Panc1 (cell line): ENCODE results near the gene FXR1. TPM values are rescaled to one million over a fixed set of nuclear protein-coding genes. Genes with fewer than 3 reads are reported as not detected.
"Not testable (repeated sequence)": the region's sequence is repeated elsewhere in the genome, so short reads cannot be mapped to it uniquely, and the experiment has no call there.

Experiments used
- ATAC-seq: fragments of 200-7000 bp; cut with Tn5 transposase; 2 replicates; pipeline ENCODE4 v1.9.1; 2020; ENCODE audit warnings: mild to moderate bottlenecking, moderate library complexity
- BruUV-seq: library from RNA; stranded (reverse); fragments of 400-500 nt; replicated peaks from 2 replicates; lab custom pipeline; 2021; lab: Mats Ljungman, UMichigan
- CTCF ChIA-PET: fragments of 300-600 bp; sonication (Branson Sonifier 250); formaldehyde crosslinking; loops from one replicate; lab custom pipeline; 2022; ENCODE audit warnings: antibody characterized with exemption; lab: Charles Lee
- POLR2A ChIA-PET: fragments of 300-600 bp; sonication (Branson Sonifier 250); formaldehyde crosslinking; loops from one replicate; lab custom pipeline; 2022; ENCODE audit warnings: antibody characterized with exemption; lab: Charles Lee
- DNase-seq: peaks from one replicate; pipeline ENCODE4 v3.0.0-alpha.2; 2010; ENCODE audit warnings: low read depth, low spot score
- H3K27ac ChIP-seq: 2 replicates; pipeline ENCODE4 v1.5.1; 2011; ENCODE audit warnings: mild to moderate bottlenecking, low read length, inconsistent platforms
- H3K27me3 ChIP-seq: fragments of 200-500 bp; sonication (Bioruptor generic); 2 replicates; pipeline ENCODE4 v1.6.0; 2014; ENCODE audit warnings: low read length, inconsistent platforms; ENCODE audit not compliant: control insufficient read depth, insufficient read depth
- H3K36me3 ChIP-seq: fragments of 200-500 bp; sonication (Bioruptor generic); 2 replicates; pipeline ENCODE4 v1.5.1; 2014; ENCODE audit warnings: inconsistent platforms, mild to moderate bottlenecking, low read length, moderate library complexity; ENCODE audit not compliant: control insufficient read depth, insufficient read depth
- H3K4me1 ChIP-seq: 2 replicates; pipeline ENCODE4 v1.5.1; 2011; ENCODE audit warnings: inconsistent platforms, mild to moderate bottlenecking, low read length, moderate library complexity; ENCODE audit not compliant: control insufficient read depth, insufficient read depth
- H3K4me3 ChIP-seq, 2 experiments: 2 replicates each; pipeline ENCODE4 v1.5.1; 2011 to 2012; ENCODE audit warnings: low read depth in 2 of 2, low read length in 2 of 2, mild to moderate bottlenecking in 2 of 2, inconsistent platforms in 1 of 2, moderate library complexity in 1 of 2
- H3K9me3 ChIP-seq: fragments of 200-500 bp; sonication (Bioruptor generic); 2 replicates; pipeline ENCODE4 v1.5.1; 2014; ENCODE audit warnings: low read depth, mild to moderate bottlenecking, inconsistent platforms, low read length, moderate library complexity; ENCODE audit not compliant: control insufficient read depth, insufficient read depth
- POLR2AphosphoS5 ChIP-seq: IDR thresholded peaks from 2 replicates; pipeline ENCODE4 v1.6.1; 2012; ENCODE audit warnings: mild to moderate bottlenecking, low read depth, low read length, moderate library complexity
- SIN3A ChIP-seq: IDR thresholded peaks from 2 replicates; pipeline ENCODE4 v1.6.1; 2012; ENCODE audit warnings: low read depth, mild to moderate bottlenecking, low read length, moderate library complexity, borderline replicate concordance; ENCODE audit not compliant: insufficient read depth
- TCF7L2 ChIP-seq: IDR thresholded peaks from 2 replicates; pipeline ENCODE4 v1.6.1; 2011; ENCODE audit warnings: mild to moderate bottlenecking, low read depth, low read length, inconsistent platforms
- in situ Hi-C: cut with HindIII; loops from 2 replicates; pipeline ENCODE4 v1.10.0; 2016; ENCODE audit warnings: low sequenced_read_pairs, low pct_unique_long_range_greater_than_20kb
- intact Hi-C: fragments of 100-400 bp; cut with micrococcal nuclease; formaldehyde crosslinking; loops from one replicate; pipeline ENCODE4 v1.10.0; 2022; ENCODE audit not compliant: unreplicated experiment
- total RNA-seq: library from RNA; stranded (reverse); gene quantifications from one replicate; pipeline ENCODE4 v1.2.1, GENCODE V29; 2021; ENCODE audit not compliant: unreplicated experiment
- TF ChIP-seq, protein P1 (sequence below): fragments of 450-650 bp; IDR thresholded peaks from 2 replicates; pipeline ENCODE4 v1.5.1; 2017; ENCODE audit warnings: mild to moderate bottlenecking
- TF ChIP-seq, protein P2 (sequence below), 2 experiments: IDR thresholded peaks; 2 replicates each; pipeline ENCODE4 v1.6.1; 2011 to 2012; ENCODE audit warnings: low read depth in 2 of 2, control low read depth in 1 of 2, low read length in 1 of 2, mild to moderate bottlenecking in 1 of 2, moderate library complexity in 1 of 2; ENCODE audit not compliant: insufficient read depth in 1 of 2

FXR1 gene
- total RNA-seq, 1 experiment from 2014 or later, result 180 TPM

DNA sequence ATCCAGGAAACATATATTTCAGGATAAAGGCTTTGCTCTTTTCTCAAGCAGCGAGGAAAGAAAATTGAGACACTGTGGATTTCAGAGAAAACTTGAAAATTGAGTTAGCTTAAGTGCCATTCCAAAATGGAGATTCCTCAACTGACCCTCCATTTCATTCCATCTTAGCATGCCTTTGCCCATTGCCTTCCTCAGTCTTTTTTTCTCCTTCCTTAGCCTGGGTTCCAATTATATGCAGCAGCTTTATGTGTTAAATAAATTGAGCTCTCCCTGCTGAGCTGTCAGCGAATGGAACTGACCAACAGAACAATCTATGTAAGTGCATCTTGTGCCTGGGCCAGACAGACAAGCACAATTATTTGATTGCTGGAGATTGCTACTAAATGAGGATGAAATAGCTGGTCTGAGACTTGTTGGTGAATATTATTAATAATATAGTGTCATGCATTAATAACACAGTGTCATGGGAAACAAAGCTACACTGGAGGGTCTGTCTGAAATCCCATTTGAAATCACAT is 84.0 kb downstream of the FXR1 start:
- TF ChIP-seq TCF7L2 (no peak), POLR2AphosphoS5 (no peak), SIN3A (no peak)
- TF ChIP-seq, protein P1, sequence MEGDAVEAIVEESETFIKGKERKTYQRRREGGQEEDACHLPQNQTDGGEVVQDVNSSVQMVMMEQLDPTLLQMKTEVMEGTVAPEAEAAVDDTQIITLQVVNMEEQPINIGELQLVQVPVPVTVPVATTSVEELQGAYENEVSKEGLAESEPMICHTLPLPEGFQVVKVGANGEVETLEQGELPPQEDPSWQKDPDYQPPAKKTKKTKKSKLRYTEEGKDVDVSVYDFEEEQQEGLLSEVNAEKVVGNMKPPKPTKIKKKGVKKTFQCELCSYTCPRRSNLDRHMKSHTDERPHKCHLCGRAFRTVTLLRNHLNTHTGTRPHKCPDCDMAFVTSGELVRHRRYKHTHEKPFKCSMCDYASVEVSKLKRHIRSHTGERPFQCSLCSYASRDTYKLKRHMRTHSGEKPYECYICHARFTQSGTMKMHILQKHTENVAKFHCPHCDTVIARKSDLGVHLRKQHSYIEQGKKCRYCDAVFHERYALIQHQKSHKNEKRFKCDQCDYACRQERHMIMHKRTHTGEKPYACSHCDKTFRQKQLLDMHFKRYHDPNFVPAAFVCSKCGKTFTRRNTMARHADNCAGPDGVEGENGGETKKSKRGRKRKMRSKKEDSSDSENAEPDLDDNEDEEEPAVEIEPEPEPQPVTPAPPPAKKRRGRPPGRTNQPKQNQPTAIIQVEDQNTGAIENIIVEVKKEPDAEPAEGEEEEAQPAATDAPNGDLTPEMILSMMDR, result no peak
- TF ChIP-seq, protein P2, sequence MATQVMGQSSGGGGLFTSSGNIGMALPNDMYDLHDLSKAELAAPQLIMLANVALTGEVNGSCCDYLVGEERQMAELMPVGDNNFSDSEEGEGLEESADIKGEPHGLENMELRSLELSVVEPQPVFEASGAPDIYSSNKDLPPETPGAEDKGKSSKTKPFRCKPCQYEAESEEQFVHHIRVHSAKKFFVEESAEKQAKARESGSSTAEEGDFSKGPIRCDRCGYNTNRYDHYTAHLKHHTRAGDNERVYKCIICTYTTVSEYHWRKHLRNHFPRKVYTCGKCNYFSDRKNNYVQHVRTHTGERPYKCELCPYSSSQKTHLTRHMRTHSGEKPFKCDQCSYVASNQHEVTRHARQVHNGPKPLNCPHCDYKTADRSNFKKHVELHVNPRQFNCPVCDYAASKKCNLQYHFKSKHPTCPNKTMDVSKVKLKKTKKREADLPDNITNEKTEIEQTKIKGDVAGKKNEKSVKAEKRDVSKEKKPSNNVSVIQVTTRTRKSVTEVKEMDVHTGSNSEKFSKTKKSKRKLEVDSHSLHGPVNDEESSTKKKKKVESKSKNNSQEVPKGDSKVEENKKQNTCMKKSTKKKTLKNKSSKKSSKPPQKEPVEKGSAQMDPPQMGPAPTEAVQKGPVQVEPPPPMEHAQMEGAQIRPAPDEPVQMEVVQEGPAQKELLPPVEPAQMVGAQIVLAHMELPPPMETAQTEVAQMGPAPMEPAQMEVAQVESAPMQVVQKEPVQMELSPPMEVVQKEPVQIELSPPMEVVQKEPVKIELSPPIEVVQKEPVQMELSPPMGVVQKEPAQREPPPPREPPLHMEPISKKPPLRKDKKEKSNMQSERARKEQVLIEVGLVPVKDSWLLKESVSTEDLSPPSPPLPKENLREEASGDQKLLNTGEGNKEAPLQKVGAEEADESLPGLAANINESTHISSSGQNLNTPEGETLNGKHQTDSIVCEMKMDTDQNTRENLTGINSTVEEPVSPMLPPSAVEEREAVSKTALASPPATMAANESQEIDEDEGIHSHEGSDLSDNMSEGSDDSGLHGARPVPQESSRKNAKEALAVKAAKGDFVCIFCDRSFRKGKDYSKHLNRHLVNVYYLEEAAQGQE (IDR thresholded peaks at IDR 0.05; ENCODE audit: insufficient read depth in 1 of 2, low read depth in 2 of 2, low read length in 1 of 2), result no peak
- H3K9me3 ChIP-seq, result no peaks in the 10 kb centered on the region
- intact Hi-C loops (loop anchor here (10.0 kb wide), 1 partner anchor 178 kb away; no protein-coding TSS in a partner anchor), in situ Hi-C loops (no loop called here)
- ATAC-seq (no peak), DNase-seq (no peak)
- no peak overlapping the region for H3K27ac ChIP-seq
- BruUV-seq, result no TSS peak
- H3K36me3 ChIP-seq, result no peaks in the 10 kb centered on the region
- ChIA-PET POLR2A (no interaction called here), CTCF (no interaction called here)
- no peak overlapping the region for H3K4me3 ChIP-seq
- no peaks in the 10 kb centered on the region for H3K4me1 ChIP-seq
- H3K27me3 ChIP-seq, result peaks cover 6% of the 10 kb centered on the region; the same call in 1 of the 2 replicates

DNA sequence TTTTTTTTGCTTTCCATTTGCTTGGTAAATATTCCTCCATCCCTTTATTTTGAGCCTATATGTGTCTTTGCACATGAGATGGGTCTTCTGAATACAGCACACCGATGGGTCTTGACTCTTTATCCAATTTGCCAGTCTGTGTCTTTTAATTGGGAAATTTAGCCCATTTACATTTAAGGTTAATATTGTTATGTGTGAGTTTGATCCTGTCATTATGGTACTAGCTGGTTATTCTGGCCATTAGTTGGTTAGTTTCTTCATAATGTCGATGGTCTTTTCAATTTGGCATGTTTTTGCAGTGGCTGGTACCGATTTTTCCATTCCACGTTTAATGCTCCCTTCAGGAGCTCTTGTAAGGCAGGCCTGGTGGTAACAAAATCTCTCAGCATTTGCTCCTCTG is 89.9 kb downstream of the FXR1 start:
- H3K4me1 ChIP-seq, H3K27ac ChIP-seq, intact Hi-C loops, in situ Hi-C loops, H3K27me3 ChIP-seq, H3K9me3 ChIP-seq, H3K4me3 ChIP-seq, DNase-seq, BruUV-seq, H3K36me3 ChIP-seq, ATAC-seq, CTCF ChIA-PET: not testable (repeated sequence)
- POLR2A ChIA-PET, result interaction anchor here (0.7 kb wide), 1 partner anchor 108 kb away, joined by 6 read pairs; no protein-coding TSS in a partner anchor

- DNase-seq, H3K9me3 ChIP-seq, H3K27me3 ChIP-seq, H3K4me1 ChIP-seq, H3K27ac ChIP-seq, H3K4me3 ChIP-seq, in situ Hi-C loops, intact Hi-C loops, BruUV-seq, CTCF ChIA-PET, POLR2A ChIA-PET, ATAC-seq, H3K36me3 ChIP-seq: not testable (repeated sequence)
Measured at GRCh38 chr3:181003469-181003868, 91.0 kb downstream of the FXR1 start.
